ENCODE data around the gene ZBTB34.

ZBTB34 gene

GRCh38 chr9:126880226-126880946 lies 19.9 kb downstream of the ZBTB34 start:
- DNase-seq, result no peak

- no peak for DNase-seq
These were observed 20.5 kb downstream of the ZBTB34 start for GRCh38 chr9:126880947-126881332.

- no peak for DNase-seq
These were observed 22.3 kb downstream of the ZBTB34 start for GRCh38 chr9:126882746-126883145.

- DNase-seq, result no peak
These were observed 23.2 kb downstream of the ZBTB34 start for GRCh38 chr9:126883636-126884035.

- DNase-seq, result no peak
These were observed 24.7 kb downstream of the ZBTB34 start for GRCh38 chr9:126885131-126885641.

GRCh38 chr9:126886034-126886822 lies 25.8 kb downstream of the ZBTB34 start:
- no peak for DNase-seq

- DNase-seq, result no peak
These were observed 26.5 kb downstream of the ZBTB34 start for GRCh38 chr9:126886897-126887296.

GRCh38 chr9:126891676-126892075 lies 31.2 kb downstream of the ZBTB34 start:
- DNase-seq, result no peak

GRCh38 chr9:126893079-126893478 lies 32.6 kb downstream of the ZBTB34 start:
- no peak for DNase-seq

GRCh38 chr9:126894052-126894603 lies 33.7 kb downstream of the ZBTB34 start:
- no peak for DNase-seq

- DNase-seq, result no peak
These were observed 41.8 kb downstream of the ZBTB34 start for GRCh38 chr9:126902210-126902609.

- DNase-seq, result no peak
These were observed 44.1 kb downstream of the ZBTB34 start for GRCh38 chr9:126904586-126904985.

- no peak for DNase-seq
These were observed 45.7 kb downstream of the ZBTB34 start for GRCh38 chr9:126906091-126906490.

- DNase-seq, result no peak
These were observed 46.6 kb downstream of the ZBTB34 start for GRCh38 chr9:126907058-126907457.

GRCh38 chr9:126914458-126915280 lies 54.2 kb downstream of the ZBTB34 start, which contains the start of gene RALGPS1:
Gene RALGPS1 (plus strand): TSS chr9:126914782. CDS start chr9:126962290, 47,508 bp downstream.
- peak; percentile 76 to 80 for DNase-seq

GRCh38 chr9:126915281-126915816 lies 54.9 kb downstream of the ZBTB34 start:
- DNase-seq, result no peak

- DNase-seq, result no peak
These were observed 55.6 kb downstream of the ZBTB34 start for GRCh38 chr9:126915846-126916543.

GRCh38 chr9:126916909-126917308 lies 56.5 kb downstream of the ZBTB34 start:
- DNase-seq, result no peak

- DNase-seq, result no peak
These were observed 58.8 kb downstream of the ZBTB34 start for GRCh38 chr9:126919193-126919592.

- no peak for DNase-seq
These were observed 65.4 kb downstream of the ZBTB34 start for GRCh38 chr9:126925876-126926275.

GRCh38 chr9:126926364-126926763 lies 65.9 kb downstream of the ZBTB34 start:
- no peak for DNase-seq

GRCh38 chr9:126927419-126927818 lies 67.0 kb downstream of the ZBTB34 start:
- no peak for DNase-seq
